Measurements from ENCODE around the gene UCK1.

Gene UCK1

GRCh38 chr9:131491001-131491710, 39.9 kb downstream of the UCK1 start:
- DNase-seq (ENCODE audit: low read depth): no peak
- no peak for TF ChIP-seq CTCF (IDR thresholded peaks at IDR 0.05; ENCODE audit: insufficient read depth, low read depth, low read length, missing control alignments)
- no peak overlapping the region for H3K4me3 ChIP-seq (ENCODE audit: low read depth, low read length)

GRCh38 chr9:131490514-131490913, 40.5 kb downstream of the UCK1 start:
- no peak for TF ChIP-seq CTCF (IDR thresholded peaks at IDR 0.05; ENCODE audit: insufficient read depth, low read depth, low read length, missing control alignments)
- no peak overlapping the region for H3K4me3 ChIP-seq (ENCODE audit: low read depth, low read length)
- no peak for DNase-seq (ENCODE audit: low read depth)

- DNase-seq (ENCODE audit: low read depth): no peak
- no peak overlapping the region for H3K4me3 ChIP-seq (ENCODE audit: low read depth, low read length)
- TF ChIP-seq CTCF (IDR thresholded peaks at IDR 0.05; ENCODE audit: insufficient read depth, low read depth, low read length, missing control alignments): no peak
Measured at GRCh38 chr9:131487621-131488031, 43.4 kb downstream of the UCK1 start.

GRCh38 chr9:131487001-131487400, 44.1 kb downstream of the UCK1 start:
- no peak for TF ChIP-seq CTCF (IDR thresholded peaks at IDR 0.05; ENCODE audit: insufficient read depth, low read depth, low read length, missing control alignments)
- no peak overlapping the region for H3K4me3 ChIP-seq (ENCODE audit: low read depth, low read length)
- no peak for DNase-seq (ENCODE audit: low read depth)

GRCh38 chr9:131485728-131486422, 45.2 kb downstream of the UCK1 start:
- DNase-seq (ENCODE audit: low read depth): no peak
- no peak for TF ChIP-seq CTCF (IDR thresholded peaks at IDR 0.05; ENCODE audit: insufficient read depth, low read depth, low read length, missing control alignments)
- H3K4me3 ChIP-seq (ENCODE audit: low read depth, low read length): no peak overlapping the region

GRCh38 chr9:131485206-131485605, 45.9 kb downstream of the UCK1 start:
- DNase-seq (ENCODE audit: low read depth): no peak
- no peak overlapping the region for H3K4me3 ChIP-seq (ENCODE audit: low read depth, low read length)
- no peak for TF ChIP-seq CTCF (IDR thresholded peaks at IDR 0.05; ENCODE audit: insufficient read depth, low read depth, low read length, missing control alignments)

All from GM12865 (cell line).